K562 (cell line): ENCODE data around the gene RHO. TPM values are rescaled to one million over a fixed set of nuclear protein-coding genes. Genes with fewer than 3 reads are reported as not detected.
A peak's percentile ranks its signal among the peaks of the same experiment; 100 is the strongest.

ENCODE experiments used
- DPF2 ChIP-seq: fragments of 450-650 bp; IDR thresholded peaks from 2 replicates; pipeline ENCODE4 v1.6.1; 2016
- EP400 ChIP-seq: fragments of 450-650 bp; IDR thresholded peaks from 2 replicates; pipeline ENCODE4 v1.6.1; 2017; ENCODE audit warnings: antibody characterized with exemption, mild to moderate bottlenecking, moderate library complexity
- JUN ChIP-seq, 2 experiments: sonication (generic) in 1 of 2; formaldehyde crosslinking in 1 of 2; IDR thresholded peaks; 2 replicates each; pipeline versions ENCODE4 v1.6.1 to v1.8.0; 2012 to 2022; ENCODE audit warnings: borderline replicate concordance in 2 of 2, mild to moderate bottlenecking in 2 of 2, improper control_type of control experiment in 1 of 2, low read depth in 1 of 2, low read length in 1 of 2, missing genetic modification reagents in 1 of 2
- JUND ChIP-seq, 2 experiments: IDR thresholded peaks; 2 replicates in 1 of 2; 3 replicates in 1 of 2; pipeline ENCODE4 v1.6.1; 2011; ENCODE audit warnings: borderline replicate concordance in 2 of 2, low read depth in 2 of 2, low read length in 2 of 2, improper control_type of control experiment in 1 of 2, missing biosample characterization in 1 of 2, missing genetic modification characterization in 1 of 2, missing genetic modification reagents in 1 of 2
- KDM1A ChIP-seq, 2 experiments: fragments of 450-650 bp; IDR thresholded peaks; 2 replicates each; pipeline ENCODE4 v1.6.1; 2016; ENCODE audit warnings: mild to moderate bottlenecking in 2 of 2
- MAFG ChIP-seq: fragments of 450-650 bp; conservative IDR thresholded peaks from 2 replicates; pipeline ENCODE4 v1.6.1; 2016; ENCODE audit warnings: missing genetic modification characterization, missing compliant biosample characterization
- MAFK ChIP-seq: IDR thresholded peaks from 2 replicates; pipeline ENCODE4 v1.6.1; 2011; ENCODE audit warnings: low read length, improper control_type of control experiment
- MEF2D ChIP-seq: conservative IDR thresholded peaks from 2 replicates; pipeline ENCODE4 v1.6.1; 2016; ENCODE audit warnings: low read depth, missing genetic modification characterization, missing compliant biosample characterization
- MEIS2 ChIP-seq: fragments of 450-650 bp; IDR thresholded peaks from 2 replicates; pipeline ENCODE4 v1.6.1; 2014; ENCODE audit warnings: mild to moderate bottlenecking; ENCODE audit not compliant: partially characterized antibody
- MYNN ChIP-seq, 2 experiments: sonication (generic); formaldehyde crosslinking in 1 of 2; IDR thresholded peaks; 2 replicates each; pipeline versions ENCODE4 v1.5.0 to v1.6.1; 2016 to 2020; ENCODE audit warnings: antibody characterized with exemption in 1 of 2, missing genetic modification reagents in 1 of 2
- RB1 ChIP-seq: fragments of 450-650 bp; IDR thresholded peaks from 2 replicates; pipeline ENCODE4 v1.6.1; 2017; ENCODE audit warnings: low read depth, mild to moderate bottlenecking
- SMARCA4 ChIP-seq: fragments of 450-650 bp; IDR thresholded peaks from 2 replicates; pipeline ENCODE4 v1.6.1; 2016
- SOX6 ChIP-seq: fragments of 450-650 bp; IDR thresholded peaks from 2 replicates; pipeline ENCODE4 v1.6.1; 2014; ENCODE audit warnings: mild to moderate bottlenecking
- STAG1 ChIP-seq: sonication (generic); formaldehyde crosslinking; IDR thresholded peaks from 2 replicates; pipeline ENCODE4 v1.5.0; 2020; ENCODE audit warnings: missing genetic modification reagents, borderline replicate concordance
- TSC22D4 ChIP-seq: fragments of 450-650 bp; IDR thresholded peaks from 2 replicates; pipeline ENCODE4 v1.6.1; 2016; ENCODE audit warnings: missing genetic modification characterization, missing biosample characterization, control low read depth
- ZNF316 ChIP-seq: fragments of 450-650 bp; IDR thresholded peaks from 2 replicates; pipeline ENCODE4 v1.6.1; 2016
- ZNF445 ChIP-seq: fragments of 250-450 bp; sonication (Bioruptor Pico); IDR thresholded peaks from 2 replicates; pipeline ENCODE4 v1.4.0; 2020; ENCODE audit warnings: low read depth, mild to moderate bottlenecking, moderate library complexity
- ZZZ3 ChIP-seq: fragments of 450-650 bp; IDR thresholded peaks from 2 replicates; pipeline ENCODE4 v1.6.1; 2016; ENCODE audit warnings: antibody characterized with exemption, mild to moderate bottlenecking, moderate library complexity
- polyA plus RNA-seq, 8 experiments: library from polyadenylated mRNA; depleted of rRNA in 4 of 8; stranded (reverse) in 5 of 8; unstranded in 3 of 8; fragments of >200 nt; fragmentation: Nextera tagmentation in 2 of 8; fragmentation: Illumina TruSeq in 1 of 8; extraction: Ambion mirVana in 2 of 8; extraction: Trizol in 1 of 8; gene quantifications; 2 replicates each; pipeline versions ENCODE4 v1.2.1 to v1.2.3, GENCODE V29; 2011 to 2014; ENCODE audit warnings: inconsistent platforms in 1 of 8, missing spikeins in 1 of 8
- total RNA-seq, 7 experiments: library from RNA; depleted of rRNA in 6 of 7; stranded (reverse); fragments of >200 nt in 6 of 7; fragmentation: Illumina TruSeq in 2 of 7; extraction: Trizol in 2 of 7; gene quantifications; 2 replicates each; pipeline versions ENCODE4 v1.2.1 to v1.2.3, GENCODE V29; 2011 to 2021; ENCODE audit warnings: low replicate concordance in 1 of 7
- TF ChIP-seq, protein P1 (sequence below), 2 experiments: fragments of 450-650 bp in 1 of 2; sonication (generic) in 1 of 2; formaldehyde crosslinking in 1 of 2; IDR thresholded peaks in 1 of 2; conservative IDR thresholded peaks in 1 of 2; 2 replicates each; pipeline versions ENCODE4 v1.6.1 to v1.8.1; 2016 to 2023; ENCODE audit warnings: mild to moderate bottlenecking in 2 of 2, moderate library complexity in 2 of 2, inconsistent platforms in 1 of 2, missing genetic modification reagents in 1 of 2
- TF ChIP-seq, protein P2 (sequence below), 2 experiments: fragments of 450-650 bp; formaldehyde crosslinking in 1 of 2; IDR thresholded peaks; 2 replicates each; pipeline versions ENCODE4 v1.4.0 to v1.6.1; 2014 to 2020; ENCODE audit warnings: mild to moderate bottlenecking in 2 of 2, borderline replicate concordance in 1 of 2, low read depth in 1 of 2

The RHO gene
- total and polyA plus RNA-seq, 9 of the 15 experiments (the other 6 are each of a cell fraction or from before 2014, with no cell fraction given): not detected

DNA sequence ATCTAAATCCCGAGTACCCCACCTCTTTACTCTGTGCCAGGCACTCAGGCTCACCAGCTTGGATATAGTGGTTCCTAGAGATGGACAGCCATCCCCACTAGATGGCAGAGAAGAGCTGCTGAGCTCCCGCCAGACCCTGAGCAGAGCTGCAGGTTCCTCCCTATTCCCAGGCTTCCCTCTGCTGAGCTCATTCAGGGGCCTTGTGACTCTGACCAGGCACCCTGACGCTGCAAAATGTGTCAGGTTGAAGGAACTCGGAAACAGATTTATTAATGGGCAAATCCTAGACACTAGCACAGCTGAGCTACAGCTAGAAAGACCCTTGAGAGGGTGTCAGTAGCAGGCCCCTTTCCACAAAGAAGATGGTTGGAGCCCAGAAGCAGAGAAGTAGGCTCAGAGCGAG lies 38.2 kb upstream of the RHO start (continued):
- TF ChIP-seq, protein P1, sequence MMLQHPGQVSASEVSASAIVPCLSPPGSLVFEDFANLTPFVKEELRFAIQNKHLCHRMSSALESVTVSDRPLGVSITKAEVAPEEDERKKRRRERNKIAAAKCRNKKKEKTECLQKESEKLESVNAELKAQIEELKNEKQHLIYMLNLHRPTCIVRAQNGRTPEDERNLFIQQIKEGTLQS (IDR thresholded peaks at IDR 0.05): peak; percentile 82
- TF ChIP-seq, protein P1 (CRISPR knock-in tag; conservative IDR thresholded peaks at IDR 0.05): no peak
- TF ChIP-seq SOX6: 0 out of 2 replicates have a peak, but pooled peaks have one; percentile 46
- TF ChIP-seq, protein P2, sequence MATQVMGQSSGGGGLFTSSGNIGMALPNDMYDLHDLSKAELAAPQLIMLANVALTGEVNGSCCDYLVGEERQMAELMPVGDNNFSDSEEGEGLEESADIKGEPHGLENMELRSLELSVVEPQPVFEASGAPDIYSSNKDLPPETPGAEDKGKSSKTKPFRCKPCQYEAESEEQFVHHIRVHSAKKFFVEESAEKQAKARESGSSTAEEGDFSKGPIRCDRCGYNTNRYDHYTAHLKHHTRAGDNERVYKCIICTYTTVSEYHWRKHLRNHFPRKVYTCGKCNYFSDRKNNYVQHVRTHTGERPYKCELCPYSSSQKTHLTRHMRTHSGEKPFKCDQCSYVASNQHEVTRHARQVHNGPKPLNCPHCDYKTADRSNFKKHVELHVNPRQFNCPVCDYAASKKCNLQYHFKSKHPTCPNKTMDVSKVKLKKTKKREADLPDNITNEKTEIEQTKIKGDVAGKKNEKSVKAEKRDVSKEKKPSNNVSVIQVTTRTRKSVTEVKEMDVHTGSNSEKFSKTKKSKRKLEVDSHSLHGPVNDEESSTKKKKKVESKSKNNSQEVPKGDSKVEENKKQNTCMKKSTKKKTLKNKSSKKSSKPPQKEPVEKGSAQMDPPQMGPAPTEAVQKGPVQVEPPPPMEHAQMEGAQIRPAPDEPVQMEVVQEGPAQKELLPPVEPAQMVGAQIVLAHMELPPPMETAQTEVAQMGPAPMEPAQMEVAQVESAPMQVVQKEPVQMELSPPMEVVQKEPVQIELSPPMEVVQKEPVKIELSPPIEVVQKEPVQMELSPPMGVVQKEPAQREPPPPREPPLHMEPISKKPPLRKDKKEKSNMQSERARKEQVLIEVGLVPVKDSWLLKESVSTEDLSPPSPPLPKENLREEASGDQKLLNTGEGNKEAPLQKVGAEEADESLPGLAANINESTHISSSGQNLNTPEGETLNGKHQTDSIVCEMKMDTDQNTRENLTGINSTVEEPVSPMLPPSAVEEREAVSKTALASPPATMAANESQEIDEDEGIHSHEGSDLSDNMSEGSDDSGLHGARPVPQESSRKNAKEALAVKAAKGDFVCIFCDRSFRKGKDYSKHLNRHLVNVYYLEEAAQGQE (IDR thresholded peaks at IDR 0.05; ENCODE audit: borderline replicate concordance): peak; percentile 88
- TF ChIP-seq, protein P2 (CRISPR knock-in tag; IDR thresholded peaks at IDR 0.05; ENCODE audit: low read depth): no peak
- peak; percentile 34 to 63; a peak in 3 of 4 replicates for TF ChIP-seq KDM1A (IDR thresholded peaks at IDR 0.05)
- TF ChIP-seq STAG1 (CRISPR knock-in tag): peak; percentile 58; the same call in 1 of the 2 replicates
- peak; percentile 81 for TF ChIP-seq JUND (IDR thresholded peaks at IDR 0.05; ENCODE audit: borderline replicate concordance, low read depth, low read length)
- peak; percentile 60; the same call in 1 of the 3 replicates for TF ChIP-seq JUND (tag; IDR thresholded peaks at IDR 0.05; ENCODE audit: borderline replicate concordance, low read depth, low read length)
- TF ChIP-seq TSC22D4 (tag): no peak
- peak; percentile 52; the same call in 1 of the 2 replicates for TF ChIP-seq EP400
- 0 out of 2 replicates have a peak, but pooled peaks have one; percentile 45 for TF ChIP-seq MEF2D (tag)
- 0 out of 2 replicates have a peak, but pooled peaks have one; percentile 15 for TF ChIP-seq DPF2
- no peak for TF ChIP-seq ZZZ3
- TF ChIP-seq MAFG (tag): peak; percentile 70
- peak; percentile 83 for TF ChIP-seq MAFK
- TF ChIP-seq MYNN (IDR thresholded peaks at IDR 0.05): no peak
- TF ChIP-seq MYNN (CRISPR knock-in tag; IDR thresholded peaks at IDR 0.05): no peak
- 0 out of 2 replicates have a peak, but pooled peaks have one; percentile 12 for TF ChIP-seq SMARCA4
- TF ChIP-seq ZNF316: peak; percentile 76
- TF ChIP-seq MEIS2: peak; percentile 59
- no peak for TF ChIP-seq ZNF445
- peak; percentile 72 for TF ChIP-seq JUN (IDR thresholded peaks at IDR 0.05; ENCODE audit: borderline replicate concordance, low read depth, low read length)
- TF ChIP-seq JUN (CRISPR knock-in tag; IDR thresholded peaks at IDR 0.05; ENCODE audit: borderline replicate concordance): no peak
- peak; percentile 36; the same call in 1 of the 2 replicates for TF ChIP-seq RB1
